ENCODE measurements around the gene PIGT. TPM values are rescaled to one million over a fixed set of nuclear protein-coding genes. Genes with fewer than 3 reads are reported as not detected.

PIGT gene
- polyA plus RNA-seq, 3 donors: 49.2 to 87.6 (median 59.7) TPM

GRCh38 chr20:45374966-45375365 lies 41.0 kb upstream of the PIGT start:
- H3K9me3 ChIP-seq (replicated peaks in 1 of 2; ENCODE audit: control insufficient read depth in 1 of 2, insufficient read depth in 1 of 2, low read length in 2 of 2): no peaks in the 10 kb centered on the region
- no peak overlapping the region for H3K27ac ChIP-seq (ENCODE audit: low read depth in 1 of 2, low read length in 2 of 2)
- no peaks in the 10 kb centered on the region for H3K79me2 ChIP-seq (ENCODE audit: insufficient read depth, low read length)
- Mint-ChIP-seq H3K4me1 (peaks cover 19% of the 10 kb centered on the region), H3K36me3 (peaks cover 25 to 31% of the 10 kb centered on the region in 2 donors), H3K9me3 (peaks cover 0 to 3% (median 0%) of the 10 kb centered on the region in 7 donors), H3K27me3 (ENCODE audit: low read depth in 3 of 3) (peaks cover 2 to 11% (median 10%) of the 10 kb centered on the region in 3 donors), H3K4me3 (no peak overlapping the region), H3K27ac (no peak overlapping the region)
- H4K20me1 ChIP-seq (ENCODE audit: insufficient read depth, low read length): no peaks in the 10 kb centered on the region
- no peak overlapping the region for H3K4me3 ChIP-seq (replicated peaks in 1 of 3; ENCODE audit: low read depth in 2 of 3, low read length in 3 of 3)
- H3K4me2 ChIP-seq (replicated peaks; ENCODE audit: extremely low read depth, low read length, poor library complexity, severe bottlenecking): no peak overlapping the region
- peaks cover 0 to 3% of the 10 kb centered on the region in 2 donors for H3K27me3 ChIP-seq (ENCODE audit: control insufficient read depth in 2 of 2, insufficient read depth in 2 of 2, low read length in 2 of 2)
- no peak for TF ChIP-seq CTCF (IDR thresholded peaks at IDR 0.05)
- intact Hi-C loops (cut with micrococcal nuclease): loop anchor here (2.0 to 5.0 kb wide), 3 partner anchors 32 to 62 kb away; partner anchors contain the start of gene DBNDD2 (in 1 of the 2)
- 98% methylated on average over 14 of the region's 14 CpGs for WGBS (ENCODE audit: insufficient coverage)
- H3K36me3 ChIP-seq (replicated peaks in 1 of 2; ENCODE audit: control insufficient read depth in 1 of 2, insufficient read depth in 2 of 2, low read length in 2 of 2): peaks cover 0 to 5% of the 10 kb centered on the region in 2 donors
- H3K4me1 ChIP-seq (ENCODE audit: control insufficient read depth in 1 of 2, insufficient read depth in 2 of 2, low read length in 2 of 2): peaks cover 15 to 19% of the 10 kb centered on the region in 2 donors
- H2AFZ ChIP-seq (ENCODE audit: insufficient read depth, low read depth, low read length, poor library complexity, severe bottlenecking): no peak overlapping the region
- no peak for DNase-seq
- no peak overlapping the region for H3K9ac ChIP-seq (ENCODE audit: insufficient read depth, low read length, poor library complexity, severe bottlenecking)

- Mint-ChIP-seq H3K4me1 (peaks cover 19% of the 10 kb centered on the region), H3K27me3 (ENCODE audit: low read depth in 3 of 3) (peaks cover 2 to 9% (median 8%) of the 10 kb centered on the region in 3 donors), H3K27ac (no peak overlapping the region), H3K36me3 (peaks cover 16 to 24% of the 10 kb centered on the region in 2 donors), H3K4me3 (no peak overlapping the region), H3K9me3 (peaks cover 0 to 3% (median 0%) of the 10 kb centered on the region in 7 donors)
- no peak for DNase-seq
- no peak overlapping the region for H2AFZ ChIP-seq (ENCODE audit: insufficient read depth, low read depth, low read length, poor library complexity, severe bottlenecking)
- H3K9me3 ChIP-seq (replicated peaks in 1 of 2; ENCODE audit: control insufficient read depth in 1 of 2, insufficient read depth in 1 of 2, low read length in 2 of 2): no peaks in the 10 kb centered on the region
- H3K4me3 ChIP-seq (replicated peaks in 1 of 3; ENCODE audit: low read depth in 2 of 3, low read length in 3 of 3): no peak overlapping the region
- peaks cover 15 to 17% of the 10 kb centered on the region in 2 donors for H3K4me1 ChIP-seq (ENCODE audit: control insufficient read depth in 1 of 2, insufficient read depth in 2 of 2, low read length in 2 of 2)
- no peak overlapping the region for H3K9ac ChIP-seq (ENCODE audit: insufficient read depth, low read length, poor library complexity, severe bottlenecking)
- no peak for TF ChIP-seq CTCF (IDR thresholded peaks at IDR 0.05)
- 91% methylated on average over 11 of the region's 11 CpGs for WGBS (ENCODE audit: insufficient coverage)
- H3K27ac ChIP-seq (ENCODE audit: low read depth in 1 of 2, low read length in 2 of 2): no peak overlapping the region
- intact Hi-C loops (cut with micrococcal nuclease): no loop called here
- no peaks in the 10 kb centered on the region for H3K79me2 ChIP-seq (ENCODE audit: insufficient read depth, low read length)
- peaks cover 0 to 5% of the 10 kb centered on the region in 2 donors for H3K36me3 ChIP-seq (replicated peaks in 1 of 2; ENCODE audit: control insufficient read depth in 1 of 2, insufficient read depth in 2 of 2, low read length in 2 of 2)
- peaks cover 0 to 3% of the 10 kb centered on the region in 2 donors for H3K27me3 ChIP-seq (ENCODE audit: control insufficient read depth in 2 of 2, insufficient read depth in 2 of 2, low read length in 2 of 2)
- no peaks in the 10 kb centered on the region for H4K20me1 ChIP-seq (ENCODE audit: insufficient read depth, low read length)
- H3K4me2 ChIP-seq (replicated peaks; ENCODE audit: extremely low read depth, low read length, poor library complexity, severe bottlenecking): no peak overlapping the region
Observed at GRCh38 chr20:45377269-45377668, 38.7 kb upstream of the PIGT start.
